ENCODE data around the gene GAPDHS. TPM values are rescaled to one million over a fixed set of nuclear protein-coding genes. Genes with fewer than 3 reads are reported as not detected.

Gene GAPDHS
- total RNA-seq, 1 experiment from 2014 or later = not detected

DNA sequence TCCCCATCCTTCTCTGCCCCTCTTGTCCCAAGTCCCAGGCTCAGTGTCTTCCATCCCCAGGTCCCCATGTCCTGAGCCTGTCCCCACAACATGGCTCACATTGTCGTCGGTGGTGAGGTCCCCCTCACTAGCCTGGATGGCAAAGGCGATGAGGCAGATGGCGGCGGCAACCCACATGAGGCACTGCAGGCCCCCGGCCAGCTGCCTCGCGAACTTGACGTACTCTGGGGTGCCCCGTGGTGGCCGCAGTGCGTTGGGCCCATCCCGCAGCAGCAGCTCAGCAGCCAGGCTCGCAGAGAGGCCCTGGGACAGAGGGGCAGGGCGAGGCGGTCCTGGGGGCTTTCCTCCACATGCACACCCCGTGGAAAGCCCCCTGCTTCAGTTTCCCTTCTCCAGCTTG is 29.1 kb downstream of the GAPDHS start:
- no peak overlapping the region for H2BK15ac ChIP-seq (ENCODE audit: low read depth, low read length)
- H3K79me2 ChIP-seq (ENCODE audit: insufficient read depth, low read length) = no peaks in the 10 kb centered on the region; the same call in 1 of the 2 replicates
- H3K23ac ChIP-seq (ENCODE audit: insufficient read length, low read depth, low read length) = no peak overlapping the region
- no CpG with 5 or more reads among the region's 17 CpGs for WGBS (ENCODE audit: extremely low coverage, insufficient read length, low lambda C conversion rate)
- peaks cover 52% of the 10 kb centered on the region for H3K27me3 Mint-ChIP-seq (ENCODE audit: low read depth)
- peaks cover 0 to 2% of the 10 kb centered on the region in 2 experiments; a peak in 1 of 5 replicates for H3K9me3 Mint-ChIP-seq
- TF ChIP-seq, protein P1, sequence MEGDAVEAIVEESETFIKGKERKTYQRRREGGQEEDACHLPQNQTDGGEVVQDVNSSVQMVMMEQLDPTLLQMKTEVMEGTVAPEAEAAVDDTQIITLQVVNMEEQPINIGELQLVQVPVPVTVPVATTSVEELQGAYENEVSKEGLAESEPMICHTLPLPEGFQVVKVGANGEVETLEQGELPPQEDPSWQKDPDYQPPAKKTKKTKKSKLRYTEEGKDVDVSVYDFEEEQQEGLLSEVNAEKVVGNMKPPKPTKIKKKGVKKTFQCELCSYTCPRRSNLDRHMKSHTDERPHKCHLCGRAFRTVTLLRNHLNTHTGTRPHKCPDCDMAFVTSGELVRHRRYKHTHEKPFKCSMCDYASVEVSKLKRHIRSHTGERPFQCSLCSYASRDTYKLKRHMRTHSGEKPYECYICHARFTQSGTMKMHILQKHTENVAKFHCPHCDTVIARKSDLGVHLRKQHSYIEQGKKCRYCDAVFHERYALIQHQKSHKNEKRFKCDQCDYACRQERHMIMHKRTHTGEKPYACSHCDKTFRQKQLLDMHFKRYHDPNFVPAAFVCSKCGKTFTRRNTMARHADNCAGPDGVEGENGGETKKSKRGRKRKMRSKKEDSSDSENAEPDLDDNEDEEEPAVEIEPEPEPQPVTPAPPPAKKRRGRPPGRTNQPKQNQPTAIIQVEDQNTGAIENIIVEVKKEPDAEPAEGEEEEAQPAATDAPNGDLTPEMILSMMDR (conservative IDR thresholded peaks at IDR 0.05) = no peak
- H3K79me1 ChIP-seq (ENCODE audit: insufficient read depth, low read depth, low read length, poor library complexity, severe bottlenecking) = no peaks in the 10 kb centered on the region
- H3K4ac ChIP-seq (ENCODE audit: low read depth, low read length) = no peak overlapping the region
- H2BK12ac ChIP-seq (ENCODE audit: insufficient read length, low read depth, low read length) = no peak overlapping the region
- no peak overlapping the region for H3K9ac ChIP-seq (ENCODE audit: extremely low read depth, insufficient read length, low read length)
- DNase-seq = no peak
- peak overlapping the region in 1 of 3 experiments; percentile 18; a peak in 1 of 7 replicates for H3K27ac Mint-ChIP-seq
- peak overlapping the region in 1 of 2 experiments; percentile 16; a peak in 2 of 5 replicates for H3K4me3 Mint-ChIP-seq
- no peak overlapping the region; the same call in 1 of the 2 replicates for H3K14ac ChIP-seq (ENCODE audit: insufficient read depth, low read length)
- no peaks in the 10 kb centered on the region for H3K9me3 ChIP-seq (ENCODE audit: control insufficient read depth, low read depth, low read length)
- no peak overlapping the region for H2AFZ ChIP-seq (ENCODE audit: low read length)
- peaks cover 3 to 10% of the 10 kb centered on the region in 2 experiments for H3K4me1 Mint-ChIP-seq
- no peak overlapping the region for H4K5ac ChIP-seq (ENCODE audit: insufficient read length, low read depth, low read length)
- H2AK5ac ChIP-seq (ENCODE audit: insufficient read length, low read length) = no peak overlapping the region
- no peaks in the 10 kb centered on the region; a peak in 1 of 7 replicates for H3K36me3 Mint-ChIP-seq (ENCODE audit: insufficient read depth in 1 of 3, low read depth in 3 of 3)
- H2BK120ac ChIP-seq (ENCODE audit: low read depth, low read length, poor library complexity, severe bottlenecking) = no peak overlapping the region
- no peak overlapping the region for H2BK5ac ChIP-seq (ENCODE audit: insufficient read length, low read length)
- no peak overlapping the region for H2BK20ac ChIP-seq (ENCODE audit: low read depth, low read length, poor library complexity, severe bottlenecking)
- peaks cover 7% of the 10 kb centered on the region for H3K23me2 ChIP-seq (ENCODE audit: insufficient read length, low read depth, low read length, poor library complexity, severe bottlenecking)
- H3T11ph ChIP-seq (ENCODE audit: low read length) = no peak overlapping the region
- H4K20me1 ChIP-seq (ENCODE audit: control insufficient read depth, insufficient read depth, insufficient read length) = no peaks in the 10 kb centered on the region
- no peak overlapping the region for H3K4me2 ChIP-seq (ENCODE audit: insufficient read depth, insufficient read length, low read length)
- H4K91ac ChIP-seq (ENCODE audit: insufficient read length, low read depth, low read length) = no peak overlapping the region
- H3K27ac ChIP-seq (ENCODE audit: insufficient read length, low read depth, low read length) = no peak overlapping the region
- peaks cover 3% of the 10 kb centered on the region; the same call in 1 of the 2 replicates for H3K27me3 ChIP-seq (ENCODE audit: insufficient read depth, low read length)
- no peaks in the 10 kb centered on the region for H3K4me1 ChIP-seq (ENCODE audit: insufficient read depth, low read length)
- no peak overlapping the region for H3K18ac ChIP-seq (ENCODE audit: insufficient read length, low read depth, low read length)
- no peak overlapping the region for H3K56ac ChIP-seq (ENCODE audit: insufficient read length, low read depth, low read length)
- no peak overlapping the region for H4K8ac ChIP-seq (replicated peaks; ENCODE audit: insufficient read length, low read depth, low read length)

Measured in H9 (cell line).